Central memory CD4-positive, alpha-beta T cell (primary cell): ENCODE results near the gene CCL2.

Source experiments
- DNase-seq: peaks from one replicate; pipeline ENCODE4 v3.0.0; 2022

Gene CCL2

GRCh38 chr17:34242587-34243363 lies 12.3 kb upstream of the CCL2 start:
- DNase-seq: no peak

GRCh38 chr17:34243364-34244320 lies 11.4 kb upstream of the CCL2 start:
- no peak for DNase-seq

DNA sequence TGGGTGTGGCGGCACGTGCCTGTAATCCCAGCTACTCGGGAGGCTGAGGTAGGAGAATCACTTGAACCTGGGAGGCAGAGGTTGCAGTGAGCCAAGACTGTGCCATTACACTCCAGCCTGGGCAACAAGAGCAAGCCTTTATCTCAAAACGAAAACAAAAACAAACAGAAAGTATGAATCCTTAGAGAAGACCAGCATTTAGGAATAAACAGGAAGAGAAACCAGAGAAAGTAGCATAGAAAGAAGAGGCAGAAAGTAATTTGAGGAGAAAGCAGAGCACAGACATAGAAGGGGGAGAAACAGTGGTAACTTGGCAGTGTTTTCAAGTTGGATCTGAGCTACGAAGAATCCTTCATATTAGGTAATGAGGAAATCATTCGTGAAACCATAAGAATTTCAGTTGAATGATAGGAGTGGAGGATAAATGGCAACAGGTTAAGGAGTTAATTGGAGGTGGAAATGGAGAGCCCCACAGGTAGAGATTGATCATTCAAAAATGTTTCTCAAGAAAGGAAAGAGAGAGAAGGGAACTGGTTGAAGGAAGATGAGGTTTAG lies 9.7 kb upstream of the CCL2 start:
- no peak for DNase-seq

GRCh38 chr17:34246446-34246845 lies 8.6 kb upstream of the CCL2 start:
- no peak for DNase-seq

DNA sequence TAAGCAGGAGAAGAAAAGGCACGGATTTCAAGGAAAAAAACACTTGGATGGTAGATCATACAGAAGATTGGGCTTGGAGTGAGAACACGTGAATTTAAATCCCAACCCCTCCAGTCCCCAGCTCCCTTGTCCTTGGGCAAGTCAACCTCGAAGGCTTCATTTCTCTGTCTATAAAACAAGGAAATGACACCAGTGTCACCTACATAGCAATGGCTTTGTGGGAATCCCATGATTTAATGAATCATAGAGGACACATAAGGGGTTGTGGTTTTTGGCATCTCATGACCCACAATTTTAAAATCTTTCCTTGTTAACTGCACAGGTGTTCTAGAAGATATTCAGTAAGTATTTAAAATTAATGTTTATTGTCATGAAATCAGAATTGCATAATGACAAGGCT lies 8.2 kb upstream of the CCL2 start:
- no peak for DNase-seq

DNA sequence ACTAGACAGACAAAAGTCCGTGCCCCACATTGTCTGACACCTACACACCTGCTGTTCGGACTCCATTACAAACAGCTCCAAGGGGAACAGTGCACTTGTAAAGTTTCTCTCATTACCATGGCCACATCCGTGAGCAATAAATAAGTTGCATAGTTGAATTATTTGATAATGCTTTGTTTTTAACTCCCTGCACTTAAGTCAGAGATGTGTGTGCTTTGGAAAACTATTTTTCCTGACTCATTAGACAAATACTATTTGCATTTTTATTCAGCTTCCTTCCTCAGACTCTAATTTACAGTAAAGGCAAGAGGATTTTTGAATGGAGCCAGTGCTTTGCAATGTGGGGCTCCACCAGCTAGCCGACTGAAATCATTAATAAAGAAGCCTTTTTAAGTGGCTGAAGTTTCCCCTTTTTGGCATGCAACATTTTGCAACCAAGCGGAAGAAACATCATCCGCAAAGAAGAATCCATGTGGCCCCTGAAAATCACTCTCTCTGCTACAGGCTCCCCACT lies 6.5 kb upstream of the CCL2 start:
- no peak for DNase-seq

GRCh38 chr17:34249061-34249460 lies 6.0 kb upstream of the CCL2 start:
- no peak for DNase-seq

DNA sequence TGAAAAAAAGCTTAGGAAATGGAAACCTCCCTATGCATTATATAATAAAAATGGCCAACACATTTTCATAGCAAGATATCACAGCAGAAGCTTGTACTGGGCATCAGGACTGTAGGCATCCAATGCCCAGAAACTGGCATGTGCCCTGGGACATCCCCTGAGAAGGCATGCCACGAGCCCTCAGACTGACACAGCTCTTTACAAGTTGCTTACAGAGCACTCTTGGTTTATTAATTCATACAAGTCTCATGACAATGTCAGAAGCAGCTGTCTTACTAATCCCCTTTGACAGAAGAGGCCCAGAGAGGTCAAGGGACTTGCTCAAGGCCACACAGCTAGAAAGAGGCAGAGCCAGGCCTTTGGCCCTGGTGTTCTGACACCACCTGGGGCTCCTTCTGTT lies 5.6 kb upstream of the CCL2 start:
- DNase-seq: no peak

DNA sequence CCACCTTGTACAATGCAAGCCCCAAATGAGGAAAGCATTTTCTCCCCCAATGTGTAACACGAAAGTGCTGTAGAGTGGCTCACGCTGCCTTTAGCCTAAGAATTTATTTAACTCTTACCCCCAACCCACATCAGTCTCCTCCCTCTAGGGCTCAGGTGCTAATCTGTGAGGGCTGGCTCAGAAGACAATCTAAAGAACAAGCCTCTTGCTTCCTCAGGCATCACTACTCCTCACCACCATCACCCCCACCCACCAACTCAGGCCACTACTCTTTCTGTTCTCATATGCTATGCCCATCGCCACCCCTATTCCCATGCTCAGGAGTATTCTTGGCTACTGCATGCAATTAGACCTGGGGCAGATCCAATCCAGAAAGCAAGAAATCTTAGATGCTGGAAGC lies 3.9 kb upstream of the CCL2 start:
- DNase-seq: no peak

GRCh38 chr17:34252095-34252443 lies 3.0 kb upstream of the CCL2 start:
- no peak for DNase-seq

DNA sequence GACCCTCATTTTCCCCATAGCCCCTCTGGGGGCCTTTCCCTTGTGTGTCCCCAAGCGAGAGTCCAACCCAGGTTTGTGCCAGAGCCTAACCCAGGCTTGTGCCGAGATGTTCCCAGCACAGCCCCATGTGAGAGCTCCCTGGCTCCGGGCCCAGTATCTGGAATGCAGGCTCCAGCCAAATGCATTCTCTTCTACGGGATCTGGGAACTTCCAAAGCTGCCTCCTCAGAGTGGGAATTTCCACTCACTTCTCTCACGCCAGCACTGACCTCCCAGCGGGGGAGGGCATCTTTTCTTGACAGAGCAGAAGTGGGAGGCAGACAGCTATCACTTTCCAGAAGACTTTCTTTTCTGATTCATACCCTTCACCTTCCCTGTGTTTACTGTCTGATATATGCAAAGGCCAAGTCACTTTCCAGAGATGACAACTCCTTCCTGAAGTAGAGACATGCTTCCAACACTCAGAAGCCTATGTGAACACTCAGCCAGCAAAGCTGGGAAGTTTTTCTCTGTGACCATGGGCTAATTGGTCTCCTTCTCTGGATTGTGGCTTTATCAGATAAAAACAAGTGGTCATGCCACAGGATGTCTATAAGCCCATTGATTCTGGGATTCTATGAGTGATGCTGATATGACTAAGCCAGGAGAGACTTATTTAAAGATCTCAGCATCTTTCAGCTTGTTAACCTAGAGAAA lies 2.5 kb upstream of the CCL2 start:
- no peak for DNase-seq

DNA sequence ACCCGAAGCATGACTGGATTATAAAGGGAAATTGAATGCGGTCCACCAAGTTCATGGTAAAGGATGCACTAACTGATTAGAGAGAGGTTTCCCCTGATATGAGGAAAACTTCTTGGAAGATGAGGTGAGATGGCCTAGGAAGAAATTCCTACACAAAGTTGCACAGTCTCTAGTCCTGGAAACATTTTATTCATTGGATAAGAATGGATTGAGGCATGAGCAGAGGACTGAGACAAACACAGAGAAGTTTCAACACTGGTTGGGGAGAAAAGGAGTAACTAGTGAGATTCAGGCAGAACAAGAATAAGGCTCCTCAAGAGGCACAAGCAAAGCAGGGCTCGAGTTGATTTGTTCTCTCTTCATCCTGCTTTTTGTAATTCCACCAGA lies 2.0 kb upstream of the CCL2 start:
- DNase-seq: no peak

DNA sequence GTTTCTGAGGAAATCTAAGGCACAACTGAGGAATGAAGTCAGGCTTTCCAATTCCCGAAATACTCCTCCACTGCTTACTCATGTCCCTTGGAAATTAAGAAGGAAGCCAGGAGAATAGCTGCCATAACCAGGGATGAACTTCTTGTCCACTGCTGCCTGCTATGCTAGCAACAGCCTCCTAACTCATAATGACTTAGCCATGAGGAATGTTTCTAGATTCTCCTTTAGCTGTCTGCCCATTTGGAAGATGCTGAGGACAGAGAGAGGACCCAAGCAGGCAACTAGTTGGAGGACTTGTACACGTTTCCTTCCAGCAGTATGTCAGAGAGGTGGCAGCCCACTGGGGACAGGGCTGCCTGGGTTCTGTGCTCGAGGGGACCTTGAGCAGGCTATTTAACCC lies 939 bp upstream of the CCL2 start:
- DNase-seq: no peak

DNA sequence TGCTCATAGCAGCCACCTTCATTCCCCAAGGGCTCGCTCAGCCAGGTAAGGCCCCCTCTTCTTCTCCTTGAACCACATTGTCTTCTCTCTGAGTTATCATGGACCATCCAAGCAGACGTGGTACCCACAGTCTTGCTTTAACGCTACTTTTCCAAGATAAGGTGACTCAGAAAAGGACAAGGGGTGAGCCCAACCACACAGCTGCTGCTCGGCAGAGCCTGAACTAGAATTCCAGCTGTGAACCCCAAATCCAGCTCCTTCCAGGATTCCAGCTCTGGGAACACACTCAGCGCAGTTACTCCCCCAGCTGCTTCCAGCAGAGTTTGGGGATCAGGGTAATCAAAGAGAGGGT lies 272 bp downstream of the CCL2 start:
- DNase-seq: no peak

DNA sequence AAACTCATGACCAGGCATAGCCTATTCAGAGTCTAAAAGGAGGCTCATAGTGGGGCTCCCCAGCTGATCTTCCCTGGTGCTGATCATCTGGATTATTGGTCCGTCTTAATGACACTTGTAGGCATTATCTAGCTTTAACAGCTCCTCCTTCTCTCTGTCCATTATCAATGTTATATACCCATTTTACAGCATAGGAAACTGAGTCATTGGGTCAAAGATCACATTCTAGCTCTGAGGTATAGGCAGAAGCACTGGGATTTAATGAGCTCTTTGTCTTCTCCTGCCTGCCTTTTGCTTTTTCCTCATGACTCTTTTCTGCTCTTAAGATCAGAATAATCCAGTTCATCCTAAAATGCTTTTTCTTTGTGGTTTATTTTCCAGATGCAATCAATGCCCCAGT lies 756 bp downstream of the CCL2 start:
- no peak for DNase-seq

DNA sequence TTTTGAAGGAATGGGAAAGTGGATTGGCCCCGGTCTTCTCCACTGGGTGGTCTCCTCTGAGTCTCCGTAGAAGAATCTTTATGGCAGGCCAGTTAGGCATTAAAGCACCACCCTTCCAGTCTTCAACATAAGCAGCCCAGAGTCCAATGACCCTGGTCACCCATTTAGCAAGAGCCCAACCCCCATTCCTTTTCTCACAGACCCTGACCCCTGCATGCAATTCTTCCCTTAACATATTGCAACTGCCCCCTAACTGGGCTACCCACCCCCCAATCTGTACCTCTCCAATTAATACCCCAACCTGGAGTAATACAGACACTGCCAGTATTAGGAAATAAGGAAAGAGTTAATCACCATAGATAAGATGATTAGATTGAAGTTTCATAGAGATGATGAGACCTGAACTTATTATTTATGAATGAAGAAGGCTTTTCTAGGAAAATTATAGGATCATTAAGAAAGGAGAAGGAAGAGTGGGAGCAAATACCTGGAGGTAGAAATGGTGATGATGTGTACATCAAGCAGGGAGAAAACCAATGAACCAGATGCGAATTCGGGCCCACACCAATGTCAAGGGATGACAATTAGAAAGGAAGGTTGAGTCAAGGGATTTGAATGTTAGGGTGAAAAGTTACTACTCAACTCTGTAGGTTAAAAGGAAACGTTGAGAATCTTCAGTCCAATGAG lies 2.4 kb downstream of the CCL2 start:
- no peak for DNase-seq

GRCh38 chr17:34257986-34258326 lies 2.9 kb downstream of the CCL2 start:
- DNase-seq: no peak

GRCh38 chr17:34259146-34259545 lies 4.1 kb downstream of the CCL2 start:
- DNase-seq: no peak

DNA sequence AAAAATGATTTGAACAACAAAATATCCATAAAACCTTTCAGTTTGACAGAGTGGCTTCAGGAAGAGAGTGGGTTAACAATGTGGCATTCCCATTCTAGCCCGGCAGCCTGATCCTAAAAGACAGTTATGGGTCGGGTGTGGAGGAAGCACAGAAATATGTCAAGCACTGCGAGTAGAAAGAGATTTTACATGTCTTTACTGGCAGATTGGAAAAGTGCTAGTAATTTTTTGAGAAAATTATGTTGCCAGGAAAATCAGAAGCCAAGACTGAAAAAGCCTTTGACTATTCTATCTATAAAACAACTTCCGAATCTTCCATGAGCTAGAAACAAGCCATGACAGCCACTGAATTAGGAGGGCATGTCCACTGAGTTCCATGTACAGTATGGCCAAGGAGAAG lies 5.8 kb downstream of the CCL2 start:
- no peak for DNase-seq

DNA sequence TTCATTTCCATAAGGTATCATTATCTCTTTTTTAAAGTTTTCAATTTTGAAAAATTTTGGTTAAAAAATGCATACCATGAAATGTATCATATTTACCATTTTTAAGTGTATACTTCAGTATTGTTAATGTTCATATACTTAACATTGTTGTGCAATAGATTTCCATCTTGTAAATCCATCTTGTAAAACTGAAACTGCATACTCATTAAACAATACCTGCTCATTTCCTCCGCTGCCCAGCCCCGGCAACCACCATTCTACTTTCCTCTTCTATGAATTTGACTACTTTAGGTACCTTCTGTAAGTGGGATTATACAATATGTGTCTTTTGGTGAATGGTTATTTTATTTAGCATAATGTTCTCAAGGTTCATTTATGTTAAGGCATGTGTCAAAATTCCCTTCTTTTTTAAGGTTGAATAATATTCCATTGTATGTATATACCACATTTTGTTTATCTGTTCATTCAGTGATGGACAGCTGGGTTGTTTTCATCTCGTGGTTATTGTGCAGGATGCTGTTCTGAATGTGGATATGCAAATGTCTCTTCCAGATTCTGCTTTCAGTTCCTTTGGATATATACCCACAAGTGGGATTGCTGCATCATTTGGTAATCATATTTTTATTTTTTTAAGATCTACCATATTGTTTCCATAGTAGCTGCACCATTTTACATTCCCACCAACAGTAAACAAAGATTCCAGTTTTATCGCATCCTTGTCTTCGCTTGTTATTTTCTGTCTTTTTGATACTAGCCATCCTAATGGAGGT lies 6.7 kb downstream of the CCL2 start:
- DNase-seq: no peak

GRCh38 chr17:34265711-34266110 lies 10.6 kb downstream of the CCL2 start:
- no peak for DNase-seq

DNA sequence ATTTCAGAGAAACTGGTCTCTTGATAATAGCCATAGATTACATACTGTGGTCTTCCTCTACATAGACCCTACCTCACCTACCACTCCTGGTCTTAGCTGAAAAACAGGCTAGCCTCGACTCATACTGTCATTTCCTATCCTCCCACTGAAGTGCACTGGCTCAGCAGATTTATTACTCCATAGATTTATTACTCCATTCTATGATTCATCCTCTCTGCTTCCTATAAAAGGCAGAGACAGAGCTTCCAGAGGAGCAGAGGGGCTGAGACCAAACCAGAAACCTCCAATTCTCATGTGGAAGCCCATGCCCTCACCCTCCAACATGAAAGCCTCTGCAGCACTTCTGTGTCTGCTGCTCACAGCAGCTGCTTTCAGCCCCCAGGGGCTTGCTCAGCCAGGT lies 14.9 kb downstream of the CCL2 start, which contains the start of gene CCL7:
Gene CCL7 (plus strand): TSS at position 253 of the 400 bp plus-strand sequence. CDS start 70 bp downstream, at position 323.
- no peak for DNase-seq
